GM12878 (cell line): Measurements from ENCODE around the gene GABBR2. TPM values are rescaled to one million over a fixed set of nuclear protein-coding genes. Genes with fewer than 3 reads are reported as not detected.

Experiments used
- ATAC-seq: fragments of 200-7000 bp; cut with Tn5 transposase; 3 replicates; pipeline ENCODE4 v1.9.1; 2020; ENCODE audit warnings: mild to moderate bottlenecking, moderate library complexity
- BruUV-seq: library from RNA; stranded (reverse); fragments of 400-500 nt; replicated peaks from 2 replicates; lab custom pipeline; 2021; lab: Mats Ljungman, UMichigan
- CTCF ChIA-PET: fragments of 300-600 bp; sonication (Branson Sonifier 250); formaldehyde crosslinking; extraction: SDS; loops from one replicate; lab custom pipeline; 2021; ENCODE audit warnings: inconsistent platforms; lab: Yijun Ruan, JAX
- POLR2A ChIA-PET: fragments of 350-600 bp; formaldehyde crosslinking; extraction: SDS; loops from one replicate; lab custom pipeline; 2021; ENCODE audit warnings: inconsistent platforms; lab: Charles Lee
- RAD21 ChIA-PET: fragments of 300-600 bp; sonication (Branson Sonifier 250); formaldehyde crosslinking; loops from one replicate; lab custom pipeline; 2023; ENCODE audit warnings: antibody characterized with exemption; ENCODE audit not compliant: unreplicated experiment; lab: Charles Lee
- SMC1A ChIA-PET: fragments of 300-600 bp; sonication (Branson Sonifier 250); formaldehyde crosslinking; loops from one replicate; lab custom pipeline; 2023; ENCODE audit not compliant: unreplicated experiment, uncharacterized antibody; lab: Charles Lee
- DNase-seq: peaks from one replicate; pipeline ENCODE4 v3.0.0-alpha.2; 2011; ENCODE audit warnings: low read depth, low spot score
- FAIRE-seq: peaks from 3 replicates; lab custom pipeline; 2011; peaks lifted over from hg19 to GRCh38; lab: Jason Lieb, UNC
- H2AFZ ChIP-seq: 2 replicates; pipeline ENCODE4 v1.6.0; 2011; ENCODE audit warnings: low read depth, low read length, control low read depth; ENCODE audit not compliant: control insufficient read depth
- H3K27ac ChIP-seq: 2 replicates; pipeline ENCODE4 v1.5.1; 2011; ENCODE audit warnings: control low read depth; ENCODE audit not compliant: control insufficient read depth, insufficient read depth
- H3K27me3 ChIP-seq, 2 experiments: replicated peaks in 1 of 2; 2 replicates each; pipeline versions ENCODE4 v1.6.0 to v1.6.1; 2011; ENCODE audit warnings: low read length in 1 of 2; ENCODE audit not compliant: control insufficient read depth in 2 of 2, insufficient read depth in 2 of 2
- H3K36me3 ChIP-seq, 2 experiments: 2 replicates each; pipeline ENCODE4 v1.5.1; 2011; ENCODE audit warnings: low read length in 1 of 2; ENCODE audit not compliant: control insufficient read depth in 2 of 2, insufficient read depth in 2 of 2
- H3K4me1 ChIP-seq: 2 replicates; pipeline ENCODE4 v1.6.1; 2011; ENCODE audit warnings: mild to moderate bottlenecking, low read length, moderate library complexity, mixed read lengths; ENCODE audit not compliant: control insufficient read depth, insufficient read depth
- H3K4me2 ChIP-seq: 2 replicates; pipeline ENCODE4 v1.6.0; 2011; ENCODE audit warnings: control low read depth; ENCODE audit not compliant: control insufficient read depth, insufficient read depth
- H3K4me3 ChIP-seq: fragments of 200-600 bp; sonication (generic); 2 replicates; pipeline ENCODE4 v1.5.1; 2016
- H3K79me2 ChIP-seq: 2 replicates; pipeline ENCODE4 v1.6.0; 2011; ENCODE audit warnings: low read length; ENCODE audit not compliant: control insufficient read depth, insufficient read depth
- H3K9ac ChIP-seq: 2 replicates; pipeline ENCODE4 v1.8.0; 2011; ENCODE audit warnings: low read length, control low read depth, mixed read lengths; ENCODE audit not compliant: control insufficient read depth, insufficient read depth
- H3K9me3 ChIP-seq: replicated peaks from 3 replicates; pipeline ENCODE4 v1.5.1; 2011; ENCODE audit warnings: mild to moderate bottlenecking, low read length; ENCODE audit not compliant: control insufficient read depth, insufficient read depth
- H4K20me1 ChIP-seq: 2 replicates; pipeline ENCODE4 v1.6.0; 2011; ENCODE audit not compliant: control insufficient read depth, insufficient read depth
- BRCA1 ChIP-seq: IDR thresholded peaks from 2 replicates; pipeline ENCODE4 v1.6.1; 2011; ENCODE audit warnings: low read depth, low read length, improper control_type of control experiment
- EZH2 ChIP-seq: IDR thresholded peaks from 2 replicates; pipeline ENCODE4 v1.6.1; 2012; ENCODE audit warnings: low read depth, mild to moderate bottlenecking, control low read depth, inconsistent platforms, low read length, borderline replicate concordance; ENCODE audit not compliant: control insufficient read depth
- GABPA ChIP-seq: IDR thresholded peaks from 2 replicates; pipeline ENCODE4 v1.6.1; 2014; ENCODE audit warnings: antibody characterized with exemption, low read depth, mild to moderate bottlenecking, inconsistent platforms
- HSF1 ChIP-seq: fragments of 150-350 bp; IDR thresholded peaks from 2 replicates; pipeline ENCODE4 v1.6.1; 2014; ENCODE audit warnings: mild to moderate bottlenecking, low read depth, low read length
- IRF3 ChIP-seq: fragments of 450-650 bp; IDR thresholded peaks from 2 replicates; pipeline ENCODE4 v1.6.1; 2014; ENCODE audit warnings: mild to moderate bottlenecking
- IRF4 ChIP-seq: IDR thresholded peaks from 2 replicates; pipeline ENCODE4 v1.6.1; 2011; ENCODE audit warnings: low read depth, low read length
- IRF5 ChIP-seq: fragments of 450-650 bp; IDR thresholded peaks from 2 replicates; pipeline ENCODE4 v1.6.1; 2017; ENCODE audit warnings: borderline replicate concordance
- MXI1 ChIP-seq: fragments of 150-350 bp; IDR thresholded peaks from 2 replicates; pipeline ENCODE4 v1.6.1; 2011; ENCODE audit warnings: low read depth, mild to moderate bottlenecking, inconsistent platforms, low read length, improper control_type of control experiment
- NR2F1 ChIP-seq: fragments of 450-650 bp; conservative IDR thresholded peaks from 2 replicates; pipeline ENCODE4 v1.6.1; 2017; ENCODE audit warnings: mild to moderate bottlenecking
- SMAD1 ChIP-seq: fragments of 450-650 bp; IDR thresholded peaks from 2 replicates; pipeline ENCODE4 v1.6.1; 2018; ENCODE audit warnings: mild to moderate bottlenecking, low read depth; ENCODE audit not compliant: partially characterized antibody
- YBX1 ChIP-seq: fragments of 450-650 bp; IDR thresholded peaks from 2 replicates; pipeline ENCODE4 v1.6.1; 2016; ENCODE audit warnings: antibody characterized with exemption
- WGBS: methylation state at CpG from one replicate; pipeline ENCODE4 v1.1.6; 2016; ENCODE audit warnings: low lambda C conversion rate; ENCODE audit not compliant: insufficient replicate concordance, insufficient coverage; ENCODE audit errors: missing lambda C conversion rate; 5-methylcytosine and 5-hydroxymethylcytosine counted together
- in situ Hi-C: fragments of 300-500 bp; cut with MboI; formaldehyde crosslinking; loops from 9 replicates; pipeline ENCODE4 v1.14.3; 2018; ENCODE audit warnings: mixed read lengths
- intact Hi-C: fragments of 100-400 bp; cut with micrococcal nuclease; formaldehyde crosslinking; loops from one replicate; pipeline ENCODE4 v1.14.2; 2022; ENCODE audit not compliant: unreplicated experiment
- polyA plus RNA-seq, 11 experiments: library from polyadenylated mRNA; depleted of rRNA in 4 of 11; unstranded in 6 of 11; stranded (reverse) in 5 of 11; fragments of >200 nt; fragmentation: Nextera tagmentation in 4 of 11; fragmentation: Illumina TruSeq in 1 of 11; extraction: Ambion mirVana in 4 of 11; extraction: Trizol in 1 of 11; gene quantifications; 1 replicate in 1 of 11; 2 replicates in 10 of 11; pipeline versions ENCODE4 v1.2.1 to v1.2.3, GENCODE V29; 2011 to 2016; ENCODE audit warnings: inconsistent platforms in 2 of 11, missing spikeins in 2 of 11, low read depth in 1 of 11
- total RNA-seq, 4 experiments: library from RNA; depleted of rRNA in 3 of 4; stranded (reverse); fragments of >200 nt in 3 of 4; fragmentation: Illumina TruSeq in 1 of 4; extraction: Trizol in 1 of 4; gene quantifications; 2 replicates each; pipeline versions ENCODE4 v1.2.1 to v1.2.3, GENCODE V29; 2013 to 2021
- TF ChIP-seq, protein P1 (sequence below): fragments of 450-650 bp; IDR thresholded peaks from 2 replicates; pipeline ENCODE4 v1.6.1; 2017; ENCODE audit warnings: antibody characterized with exemption, mild to moderate bottlenecking, moderate library complexity

The GABBR2 gene
- total and polyA plus RNA-seq, 10 of the 15 experiments (the other 5 are each of a cell fraction or from before 2014, with no cell fraction given): 0.02 to 2.2 (median 0.06) TPM; not detected in 2

DNA sequence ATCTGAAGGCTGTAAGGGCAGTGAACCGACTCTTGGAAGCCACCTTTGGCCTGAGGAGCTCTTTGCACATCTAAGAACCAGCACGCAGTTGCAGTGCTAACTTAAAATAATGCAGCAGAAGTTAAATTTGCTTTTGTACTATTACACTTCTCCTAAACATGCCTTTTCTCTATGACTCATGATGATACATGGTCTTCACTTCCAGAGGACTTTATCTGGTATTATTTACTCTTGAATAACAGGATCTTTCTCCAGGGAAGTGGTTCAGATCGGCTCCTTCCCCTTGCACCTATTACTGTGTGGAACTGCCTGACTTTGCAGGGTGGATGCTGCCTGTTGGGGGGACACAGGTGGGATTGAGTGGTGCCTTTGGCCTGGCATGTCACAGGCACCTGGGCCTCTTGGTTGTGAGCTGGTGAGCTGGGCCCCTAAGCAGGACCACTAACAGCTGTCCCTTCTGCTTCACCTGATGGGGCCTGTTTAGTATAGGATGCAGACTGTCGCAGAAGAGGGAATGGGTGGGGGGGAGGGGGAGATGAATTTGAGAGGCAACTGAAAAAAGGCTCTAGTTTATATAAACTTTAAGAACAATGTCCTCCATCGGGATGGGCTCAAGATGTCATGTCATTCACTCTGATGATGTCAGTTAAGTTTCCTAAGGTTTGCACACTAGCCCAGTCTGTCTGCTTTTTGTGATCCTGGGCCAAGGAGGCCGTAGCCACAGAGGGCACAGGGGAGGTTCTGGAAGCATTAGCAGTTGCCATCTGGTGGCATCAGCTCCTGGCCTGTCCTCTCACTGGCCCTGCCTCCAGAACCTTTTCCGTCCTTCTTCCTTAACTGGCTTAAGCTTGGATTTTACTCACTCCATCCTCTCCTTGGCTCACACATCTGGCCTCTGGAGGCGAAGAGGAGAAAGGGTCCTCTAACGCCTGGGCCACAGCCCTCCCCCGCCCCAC, 33.9 kb upstream of the GABBR2 start:
- Histone ChIP-seq H3K79me2 (no peaks in the 10 kb centered on the region), H3K4me1 (no peaks in the 10 kb centered on the region), H3K36me3 (no peaks in the 10 kb centered on the region), H3K27me3 (no peaks in the 10 kb centered on the region), H3K9me3 (no peaks in the 10 kb centered on the region), H4K20me1 (no peaks in the 10 kb centered on the region; the same call in 1 of the 2 replicates), H3K4me2 (no peak overlapping the region), H3K4me3 (no peak overlapping the region), H2AFZ (no peak overlapping the region), H3K27ac (no peak overlapping the region), H3K9ac (no peak overlapping the region)
- ATAC-seq (no peak), DNase-seq (no peak), FAIRE-seq (no peak)
- in situ Hi-C loops: no loop called here
- ChIA-PET CTCF (no interaction called here), RAD21 (no interaction called here), SMC1A (no interaction called here), POLR2A (no interaction called here)
- BruUV-seq: no TSS peak
- no peak for TF ChIP-seq IRF4
- no peak for TF ChIP-seq BRCA1
- TF ChIP-seq MXI1: no peak
- no peak for TF ChIP-seq SMAD1
- TF ChIP-seq GABPA: no peak
- no peak for TF ChIP-seq IRF3
- TF ChIP-seq NR2F1: no peak
- TF ChIP-seq, protein P1, sequence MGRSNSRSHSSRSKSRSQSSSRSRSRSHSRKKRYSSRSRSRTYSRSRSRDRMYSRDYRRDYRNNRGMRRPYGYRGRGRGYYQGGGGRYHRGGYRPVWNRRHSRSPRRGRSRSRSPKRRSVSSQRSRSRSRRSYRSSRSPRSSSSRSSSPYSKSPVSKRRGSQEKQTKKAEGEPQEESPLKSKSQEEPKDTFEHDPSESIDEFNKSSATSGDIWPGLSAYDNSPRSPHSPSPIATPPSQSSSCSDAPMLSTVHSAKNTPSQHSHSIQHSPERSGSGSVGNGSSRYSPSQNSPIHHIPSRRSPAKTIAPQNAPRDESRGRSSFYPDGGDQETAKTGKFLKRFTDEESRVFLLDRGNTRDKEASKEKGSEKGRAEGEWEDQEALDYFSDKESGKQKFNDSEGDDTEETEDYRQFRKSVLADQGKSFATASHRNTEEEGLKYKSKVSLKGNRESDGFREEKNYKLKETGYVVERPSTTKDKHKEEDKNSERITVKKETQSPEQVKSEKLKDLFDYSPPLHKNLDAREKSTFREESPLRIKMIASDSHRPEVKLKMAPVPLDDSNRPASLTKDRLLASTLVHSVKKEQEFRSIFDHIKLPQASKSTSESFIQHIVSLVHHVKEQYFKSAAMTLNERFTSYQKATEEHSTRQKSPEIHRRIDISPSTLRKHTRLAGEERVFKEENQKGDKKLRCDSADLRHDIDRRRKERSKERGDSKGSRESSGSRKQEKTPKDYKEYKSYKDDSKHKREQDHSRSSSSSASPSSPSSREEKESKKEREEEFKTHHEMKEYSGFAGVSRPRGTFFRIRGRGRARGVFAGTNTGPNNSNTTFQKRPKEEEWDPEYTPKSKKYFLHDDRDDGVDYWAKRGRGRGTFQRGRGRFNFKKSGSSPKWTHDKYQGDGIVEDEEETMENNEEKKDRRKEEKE: no peak
- TF ChIP-seq IRF5: no peak
- no peak for TF ChIP-seq HSF1
- TF ChIP-seq YBX1: no peak
- TF ChIP-seq EZH2: no peak
- WGBS: 50% methylated on average over 8 of the region's 10 CpGs
- intact Hi-C loops: no loop called here
